SH-SY5Y (cell line): Measurements from ENCODE around the gene RXFP2.

Source experiments
- GATA2 ChIP-seq: IDR thresholded peaks from 2 replicates; pipeline ENCODE4 v1.6.1; 2011; ENCODE audit warnings: mild to moderate bottlenecking, low read depth, low read length
- GATA3 ChIP-seq: IDR thresholded peaks from 2 replicates; pipeline ENCODE4 v1.6.1; 2011; ENCODE audit warnings: low read depth, mild to moderate bottlenecking, low read length, moderate library complexity

DNA sequence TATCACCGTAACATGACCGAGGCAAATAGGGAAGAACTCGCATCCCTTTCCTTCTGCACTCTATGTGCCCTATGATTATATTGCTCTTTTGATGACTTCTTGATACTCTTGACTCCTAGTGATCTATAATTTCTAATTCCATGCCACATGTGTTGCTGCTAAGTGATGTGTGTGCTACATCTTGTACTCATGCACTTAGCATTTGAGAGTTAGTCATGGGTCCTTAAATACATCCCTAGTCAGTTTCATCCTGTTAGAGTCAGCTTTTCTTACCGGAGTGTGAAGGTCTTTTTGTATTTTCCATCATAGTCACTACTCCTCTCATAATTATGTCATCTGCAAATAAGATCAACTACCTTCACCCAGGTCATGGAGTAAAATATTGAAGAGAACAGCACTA, 30.2 kb downstream of the RXFP2 start:
- no peak for TF ChIP-seq GATA3
- TF ChIP-seq GATA2 = no peak
